Activated CD8-positive, alpha-beta T cell treated with anti-CD3 and anti-CD28 coated beads for 36 hours (primary cell): Measurements from ENCODE around the gene C6. TPM values are rescaled to one million over a fixed set of nuclear protein-coding genes. Genes with fewer than 3 reads are reported as not detected.

Experiments
- ATAC-seq: fragments of 200-7000 bp; cut with Tn5 transposase; one replicate; pipeline ENCODE4 v1.10.0; 2021; ENCODE audit warnings: mild to moderate bottlenecking, moderate library complexity
- CTCF ChIA-PET: fragments of 350-600 bp; sonication (Branson Sonifier 250); formaldehyde crosslinking; loops from one replicate; lab custom pipeline; 2021; ENCODE audit warnings: antibody characterized with exemption; lab: Charles Lee
- POLR2A ChIA-PET: fragments of 350-600 bp; sonication (Branson Sonifier 250); formaldehyde crosslinking; loops from one replicate; lab custom pipeline; 2021; ENCODE audit warnings: antibody characterized with exemption; lab: Charles Lee
- DNase-seq: peaks from one replicate; pipeline ENCODE4 v3.0.0-alpha.2; 2020
- H3K27ac Mint-ChIP-seq: one replicate; pipeline ENCODE4 v1.8.0; 2021; ENCODE audit warnings: mild to moderate bottlenecking, mixed read lengths
- H3K27me3 Mint-ChIP-seq: one replicate; pipeline ENCODE4 v1.8.0; 2021; ENCODE audit warnings: mixed read lengths
- H3K36me3 Mint-ChIP-seq: one replicate; pipeline ENCODE4 v1.8.0; 2021; ENCODE audit warnings: low read depth, mixed read lengths
- H3K4me1 Mint-ChIP-seq: one replicate; pipeline ENCODE4 v1.8.0; 2021; ENCODE audit warnings: low read depth, mixed read lengths
- H3K4me3 Mint-ChIP-seq: one replicate; pipeline ENCODE4 v1.8.0; 2021; ENCODE audit warnings: mild to moderate bottlenecking, moderate library complexity, mixed read lengths
- H3K9me3 Mint-ChIP-seq: one replicate; pipeline ENCODE4 v1.8.0; 2021; ENCODE audit warnings: mixed read lengths
- CTCF ChIP-seq: fragments of 200-600 bp; IDR thresholded peaks from one replicate; pipeline ENCODE4 v1.8.0; 2022; ENCODE audit warnings: antibody characterized with exemption, mild to moderate bottlenecking
- intact Hi-C: fragments of 100-400 bp; cut with micrococcal nuclease; formaldehyde crosslinking; loops from one replicate; pipeline ENCODE4 v1.10.0; 2022
- total RNA-seq, 2 experiments: library from RNA; stranded (reverse); gene quantifications; one replicate each; pipeline ENCODE4 v1.2.3, GENCODE V29; 2021

C6 gene
- total RNA-seq, 2 experiments from 2014 or later, result not detected

- ATAC-seq (no peak), DNase-seq (no peak)
- intact Hi-C loops, result no loop called here
- Mint-ChIP-seq H3K36me3 (no peaks in the 10 kb centered on the region), H3K4me3 (no peak overlapping the region), H3K4me1 (no peaks in the 10 kb centered on the region), H3K27me3 (no peaks in the 10 kb centered on the region), H3K27ac (no peak overlapping the region), H3K9me3 (no peaks in the 10 kb centered on the region)
- TF ChIP-seq CTCF, result no peak
- CTCF ChIA-PET, result no interaction called here
- POLR2A ChIA-PET, result no interaction called here
Measured at GRCh38 chr5:41145306-41145705, 68.0 kb downstream of the C6 start.

GRCh38 chr5:41143131-41143901 is 70.0 kb downstream of the C6 start:
- POLR2A ChIA-PET, result no interaction called here
- Mint-ChIP-seq H3K27ac (no peak overlapping the region), H3K4me1 (no peaks in the 10 kb centered on the region), H3K36me3 (no peaks in the 10 kb centered on the region), H3K4me3 (no peak overlapping the region), H3K27me3 (no peaks in the 10 kb centered on the region), H3K9me3 (no peaks in the 10 kb centered on the region)
- intact Hi-C loops, result no loop called here
- DNase-seq (no peak), ATAC-seq (no peak)
- TF ChIP-seq CTCF, result no peak
- CTCF ChIA-PET, result interaction anchor here (0.7 kb wide), 1 partner anchor 808 kb away, joined by 3 read pairs; no protein-coding TSS in a partner anchor

GRCh38 chr5:41127967-41128690 is 85.2 kb downstream of the C6 start:
- H3K27ac Mint-ChIP-seq, result no peak overlapping the region
- H3K9me3 Mint-ChIP-seq, result no peaks in the 10 kb centered on the region
- intact Hi-C loops, result no loop called here

GRCh38 chr5:41122459-41122858 is 90.9 kb downstream of the C6 start:
- H3K9me3 Mint-ChIP-seq, result peaks cover 2% of the 10 kb centered on the region
- ATAC-seq, result no peak
- no peak for DNase-seq
- POLR2A ChIA-PET, result no interaction called here
- no peaks in the 10 kb centered on the region for H3K27me3 Mint-ChIP-seq
- CTCF ChIA-PET, result no interaction called here
- intact Hi-C loops, result no loop called here
- H3K27ac Mint-ChIP-seq, result no peak overlapping the region
- no peaks in the 10 kb centered on the region for H3K36me3 Mint-ChIP-seq
- H3K4me3 Mint-ChIP-seq, result no peak overlapping the region
- no peak for TF ChIP-seq CTCF
- no peaks in the 10 kb centered on the region for H3K4me1 Mint-ChIP-seq

More at GRCh38 chr5:41127967-41128690, 85.2 kb downstream of the C6 start:
- TF ChIP-seq CTCF, result no peak
- no peak overlapping the region for H3K4me3 Mint-ChIP-seq
- CTCF ChIA-PET, result no interaction called here
- H3K27me3 Mint-ChIP-seq, result no peaks in the 10 kb centered on the region
- H3K36me3 Mint-ChIP-seq, result no peaks in the 10 kb centered on the region
- POLR2A ChIA-PET, result no interaction called here
- no peaks in the 10 kb centered on the region for H3K4me1 Mint-ChIP-seq
- DNase-seq, result no peak
- no peak for ATAC-seq

- H3K4me1 Mint-ChIP-seq, result no peaks in the 10 kb centered on the region
- DNase-seq (no peak), ATAC-seq (no peak)
- intact Hi-C loops, result no loop called here
- H3K4me3 Mint-ChIP-seq, result no peak overlapping the region
- H3K36me3 Mint-ChIP-seq, result no peaks in the 10 kb centered on the region
- H3K27ac Mint-ChIP-seq, result no peak overlapping the region
- H3K9me3 Mint-ChIP-seq, result peaks cover 2% of the 10 kb centered on the region
- POLR2A ChIA-PET, result interaction anchor here (0.8 kb wide), 1 partner anchor 10 kb away, joined by 3 read pairs; no protein-coding TSS in a partner anchor
- CTCF ChIA-PET, result no interaction called here
- no peak for TF ChIP-seq CTCF
- H3K27me3 Mint-ChIP-seq, result no peaks in the 10 kb centered on the region
Measured at GRCh38 chr5:41120600-41120999, 92.7 kb downstream of the C6 start.
